ENCODE data around the gene TSPAN31.
A peak's percentile ranks its signal among the peaks of the same experiment; 100 is the strongest.
"Not testable (repeated sequence)": the region's sequence is repeated elsewhere in the genome, so short reads cannot be mapped to it uniquely, and the experiment has no call there.

The TSPAN31 gene

GRCh38 chr12:57744777-57745484 lies at the start of gene TSPAN31:
Gene TSPAN31, plus strand, starts transcription at chr12:57745039. Its CDS starts 116 bp downstream, at chr12:57745155.
- DNase-seq: peak; percentile 94

- DNase-seq: no peak
These were observed 48.9 kb upstream of the TSPAN31 start for GRCh38 chr12:57695770-57696432.

- DNase-seq: no peak
These were observed 47.8 kb upstream of the TSPAN31 start for GRCh38 chr12:57697076-57697475.

- no peak for DNase-seq
These were observed 46.4 kb upstream of the TSPAN31 start for GRCh38 chr12:57698414-57698813.

GRCh38 chr12:57700317-57700716 lies 44.5 kb upstream of the TSPAN31 start:
- DNase-seq: no peak

- DNase-seq: no peak
These were observed 37.6 kb upstream of the TSPAN31 start for GRCh38 chr12:57707250-57707649.

- DNase-seq: no peak
These were observed 36.5 kb upstream of the TSPAN31 start for GRCh38 chr12:57708296-57708695.

GRCh38 chr12:57712701-57713100 lies 32.1 kb upstream of the TSPAN31 start:
- DNase-seq: no peak

GRCh38 chr12:57713209-57713608 lies 31.6 kb upstream of the TSPAN31 start:
- no peak for DNase-seq

- DNase-seq: not testable (repeated sequence)
These were observed 29.6 kb upstream of the TSPAN31 start for GRCh38 chr12:57715036-57715748.

GRCh38 chr12:57715786-57716185 lies 29.1 kb upstream of the TSPAN31 start:
- DNase-seq: no peak

- no peak for DNase-seq
These were observed 28.5 kb upstream of the TSPAN31 start for GRCh38 chr12:57716305-57716704.

GRCh38 chr12:57717131-57717530 lies 27.7 kb upstream of the TSPAN31 start:
- DNase-seq: no peak

GRCh38 chr12:57717846-57718640 lies 26.8 kb upstream of the TSPAN31 start:
- DNase-seq: no peak

- no peak for DNase-seq
These were observed 26.0 kb upstream of the TSPAN31 start for GRCh38 chr12:57718641-57719528.

GRCh38 chr12:57719777-57720605 lies 24.8 kb upstream of the TSPAN31 start:
- no peak for DNase-seq

- no peak for DNase-seq
These were observed 23.9 kb upstream of the TSPAN31 start for GRCh38 chr12:57720606-57721595.

- DNase-seq: not testable (repeated sequence)
These were observed 22.8 kb upstream of the TSPAN31 start for GRCh38 chr12:57721846-57722608.

Data from activated CD8-positive, alpha-beta memory T cell treated with anti-CD3 and anti-CD28 coated beads, Interleukin-2, amount 50 U/mL, for 4 hours (primary cell).